NCI-H1417 treated with DMSO at 0.1 percent for 48 hours (cell line): ENCODE data around the gene PSIP1.
A peak's percentile ranks its signal among the peaks of the same experiment; 100 is the strongest.
"Not testable (repeated sequence)": the region's sequence is repeated elsewhere in the genome, so short reads cannot be mapped to it uniquely, and the experiment has no call there.

ENCODE experiments used
- DNase-seq: peaks from one replicate; lab custom pipeline; 2025; lab: John Stamatoyannopoulos, UW

PSIP1 gene

DNA sequence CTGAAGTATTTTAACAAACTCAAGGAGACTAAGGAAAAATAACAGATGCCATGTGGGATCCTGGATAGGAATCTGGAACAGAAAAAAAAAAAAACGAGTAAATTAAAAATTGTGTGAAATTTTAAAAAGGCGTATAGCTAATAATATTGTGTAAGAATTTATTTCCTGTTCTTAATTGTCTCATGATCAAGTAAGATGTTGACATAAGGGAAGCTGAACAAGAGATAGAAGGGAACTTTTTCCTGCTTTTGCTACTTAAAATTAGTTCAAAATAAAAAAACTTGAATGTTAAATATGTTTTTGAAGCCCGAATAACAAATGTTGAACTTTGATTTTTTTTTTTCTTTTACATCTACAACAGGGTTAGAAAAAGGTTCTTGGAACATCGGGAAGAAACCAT lies 77.6 kb downstream of the PSIP1 start:
- DNase-seq = no peak

DNA sequence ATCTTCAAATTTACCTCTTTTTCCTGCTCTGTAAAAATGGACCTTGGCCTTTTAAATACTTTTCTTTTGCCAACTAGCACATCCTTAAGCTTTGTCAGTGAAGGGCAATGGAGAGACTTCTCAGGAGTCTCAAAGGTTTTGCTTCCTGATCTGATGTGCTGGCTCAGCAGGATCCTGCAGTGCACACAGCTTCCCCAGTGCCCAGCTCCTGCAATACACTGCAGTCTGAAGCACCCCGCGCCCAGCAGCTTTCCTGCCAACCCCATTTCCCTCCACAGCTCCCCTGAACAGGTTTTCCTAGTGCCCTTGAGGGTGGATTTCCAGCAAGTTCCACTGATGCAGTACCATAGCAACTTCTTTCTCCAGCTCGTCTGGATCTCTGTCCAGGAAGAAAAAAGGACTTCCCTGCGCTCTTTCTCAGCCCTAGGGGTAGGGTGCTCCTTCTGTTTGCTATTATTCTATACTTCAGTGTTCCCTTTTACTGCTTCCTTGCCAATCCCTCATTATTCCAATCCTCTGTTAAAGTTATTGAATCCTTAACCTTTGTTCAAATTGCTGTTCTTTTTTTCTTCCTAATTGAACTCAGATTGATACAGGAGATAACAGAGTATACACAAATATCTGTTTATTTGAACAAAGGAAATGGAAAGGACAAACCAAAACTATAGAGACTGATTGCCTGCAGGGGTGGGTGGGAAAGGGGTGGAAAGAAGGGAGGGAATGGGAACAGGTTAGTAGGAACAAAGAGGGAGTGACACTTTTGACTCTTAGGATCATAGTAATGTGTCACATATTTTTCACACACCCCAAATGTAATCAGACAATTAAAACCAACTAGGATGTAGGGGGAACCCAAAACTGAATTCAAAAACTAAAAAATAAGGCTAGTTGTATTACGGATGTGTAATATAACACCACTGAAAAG lies 79.6 kb downstream of the PSIP1 start:
- DNase-seq = no peak

DNA sequence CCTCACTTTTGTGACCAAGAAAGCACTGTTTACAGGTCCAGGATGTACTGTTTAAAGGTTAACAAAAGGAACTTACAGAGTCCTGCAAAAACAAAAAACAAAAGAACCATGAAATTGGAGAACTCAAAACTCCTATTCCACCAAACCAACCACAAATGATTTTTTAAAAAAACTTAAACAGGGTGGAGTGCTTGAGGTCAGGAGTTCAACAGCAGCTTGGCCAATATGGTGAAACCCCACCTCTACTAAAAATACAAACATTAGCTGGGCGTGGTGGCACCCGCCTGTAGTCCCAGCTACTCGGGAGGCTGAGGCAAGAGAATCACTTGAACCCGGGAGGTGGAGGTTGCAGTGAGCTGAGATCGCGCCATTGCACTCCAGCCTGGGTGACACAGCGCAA lies 83.1 kb downstream of the PSIP1 start:
- DNase-seq = not testable (repeated sequence)

GRCh38 chr9:15426019-15426418 lies 84.8 kb downstream of the PSIP1 start:
- no peak for DNase-seq

DNA sequence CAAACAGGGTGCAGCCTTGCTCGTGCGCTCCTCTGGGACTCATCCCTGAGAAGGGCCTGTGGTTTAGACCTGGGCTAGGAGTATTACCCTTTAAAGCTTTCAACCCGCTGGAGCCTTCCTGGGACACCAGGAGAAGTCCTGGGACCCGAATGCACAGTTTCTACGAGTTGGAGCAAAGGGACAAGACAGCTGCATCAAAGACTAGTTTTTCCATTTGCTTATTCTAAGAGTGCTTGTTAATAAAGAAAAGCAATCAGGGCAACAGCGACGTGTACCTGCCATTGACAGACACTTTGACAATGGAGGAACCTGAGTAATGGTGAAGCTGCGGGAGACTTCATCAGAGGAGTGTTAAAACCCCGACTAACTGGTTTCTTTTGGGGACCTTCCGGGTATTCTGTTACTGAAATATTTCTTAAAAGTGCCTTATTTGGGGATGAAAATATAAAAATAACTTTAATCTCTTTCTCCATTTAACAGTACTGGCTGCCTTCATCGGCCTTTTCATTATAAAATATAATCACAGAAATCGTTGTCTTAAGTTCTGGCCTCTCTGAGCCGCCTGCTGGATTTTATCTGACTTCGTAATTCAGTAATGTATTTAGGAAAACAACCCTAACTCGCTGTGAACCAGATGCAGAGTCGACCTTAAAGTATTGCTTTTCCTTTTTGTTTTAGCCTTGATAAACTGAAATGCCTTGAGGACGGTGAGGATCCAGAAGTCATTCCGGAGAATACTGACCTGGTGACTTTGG lies 87.4 kb downstream of the PSIP1 start:
- no peak for DNase-seq

- DNase-seq = peak; percentile 68
Observed at GRCh38 chr9:15422372-15423230, 88.2 kb downstream of the PSIP1 start, which contains the start of gene SNAPC3. SNAPC3 (plus strand) TSS chr9:15422876; CDS start chr9:15422880, 4 bp downstream.

DNA sequence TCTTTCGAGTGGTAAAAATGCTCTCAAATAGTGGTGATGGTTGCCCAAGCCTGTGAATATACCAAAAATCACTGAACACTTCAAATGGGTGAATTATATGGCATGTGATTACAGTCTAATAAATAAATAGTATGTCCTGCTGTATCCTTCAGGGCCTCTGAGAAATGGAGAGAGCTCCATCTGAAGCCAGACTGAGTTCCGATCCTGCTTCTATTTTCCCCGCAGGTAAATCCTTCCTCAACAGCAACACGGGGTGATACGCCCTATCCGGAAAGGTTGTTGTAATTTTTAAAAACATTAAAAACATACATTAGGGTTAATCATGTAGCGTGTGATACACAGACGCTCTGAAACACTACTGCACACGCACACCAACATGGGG lies 88.8 kb downstream of the PSIP1 start:
- DNase-seq = no peak

- no peak for DNase-seq
Observed at GRCh38 chr9:15421532-15421931, 89.2 kb downstream of the PSIP1 start.

- DNase-seq = no peak
Observed at GRCh38 chr9:15420796-15421195, 90.0 kb downstream of the PSIP1 start.

- DNase-seq = no peak
Observed at GRCh38 chr9:15417626-15418025, 93.1 kb downstream of the PSIP1 start.

- DNase-seq = no peak
Observed at GRCh38 chr9:15416880-15417279, 93.9 kb downstream of the PSIP1 start.
